ENCODE results near the gene KIRREL1. TPM values are rescaled to one million over a fixed set of nuclear protein-coding genes. Genes with fewer than 3 reads are reported as not detected.

Gene KIRREL1
- total RNA-seq, 1 donor = 174 TPM

GRCh38 chr1:158105352-158106095 is 112.1 kb downstream of the KIRREL1 start:
- Histone ChIP-seq H3K4me1 (ENCODE audit: insufficient read depth, low read length) (peaks cover 11% of the 10 kb centered on the region), H2AFZ (ENCODE audit: low read length) (no peak overlapping the region), H3K4me3 (ENCODE audit: insufficient read depth, low read length) (no peak overlapping the region), H3K27ac (ENCODE audit: low read depth, low read length) (no peak overlapping the region), H3K4me2 (ENCODE audit: insufficient read depth, low read length) (no peak overlapping the region), H3K79me2 (ENCODE audit: insufficient read depth, low read length) (no peaks in the 10 kb centered on the region), H3K27me3 (ENCODE audit: insufficient read depth, low read length) (peaks cover 13% of the 10 kb centered on the region), H3K9me3 (ENCODE audit: low read depth, low read length) (no peaks in the 10 kb centered on the region), H4K20me1 (ENCODE audit: insufficient read depth, low read length) (peaks cover 6% of the 10 kb centered on the region), H3K36me3 (ENCODE audit: insufficient read depth, low read length) (no peaks in the 10 kb centered on the region)
- no peak for TF ChIP-seq CTCF (IDR thresholded peaks at IDR 0.05; ENCODE audit: extremely low read depth, low read depth, low read length)
- DNase-seq (ENCODE audit: insufficient read length, low spot score, missing footprints) = no peak

GRCh38 chr1:158107916-158108315 is 114.5 kb downstream of the KIRREL1 start:
- no peak overlapping the region for H3K4me2 ChIP-seq (ENCODE audit: insufficient read depth, low read length)
- no peaks in the 10 kb centered on the region for H4K20me1 ChIP-seq (ENCODE audit: insufficient read depth, low read length)
- H3K27ac ChIP-seq (ENCODE audit: low read depth, low read length) = no peak overlapping the region
- no peak overlapping the region for H2AFZ ChIP-seq (ENCODE audit: low read length)
- H3K9me3 ChIP-seq (ENCODE audit: low read depth, low read length) = no peaks in the 10 kb centered on the region
- peaks cover 12% of the 10 kb centered on the region for H3K27me3 ChIP-seq (ENCODE audit: insufficient read depth, low read length)
- H3K4me3 ChIP-seq (ENCODE audit: insufficient read depth, low read length) = no peak overlapping the region
- TF ChIP-seq CTCF (IDR thresholded peaks at IDR 0.05; ENCODE audit: extremely low read depth, low read depth, low read length) = no peak
- peaks cover under 1% of the 10 kb centered on the region for H3K4me1 ChIP-seq (ENCODE audit: insufficient read depth, low read length)
- DNase-seq (ENCODE audit: insufficient read length, low spot score, missing footprints) = no peak
- H3K36me3 ChIP-seq (ENCODE audit: insufficient read depth, low read length) = no peaks in the 10 kb centered on the region
- no peaks in the 10 kb centered on the region for H3K79me2 ChIP-seq (ENCODE audit: insufficient read depth, low read length)

GRCh38 chr1:158112994-158113758 is 119.7 kb downstream of the KIRREL1 start:
- H3K27ac ChIP-seq (ENCODE audit: low read depth, low read length) = no peak overlapping the region
- H3K4me1 ChIP-seq (ENCODE audit: insufficient read depth, low read length) = peaks cover 4% of the 10 kb centered on the region
- peak; percentile 94 for DNase-seq (ENCODE audit: insufficient read length, low spot score, missing footprints)
- no peaks in the 10 kb centered on the region for H3K9me3 ChIP-seq (ENCODE audit: low read depth, low read length)
- no peaks in the 10 kb centered on the region for H3K36me3 ChIP-seq (ENCODE audit: insufficient read depth, low read length)
- peak; percentile 36 for TF ChIP-seq CTCF (IDR thresholded peaks at IDR 0.05; ENCODE audit: extremely low read depth, low read depth, low read length)
- no peaks in the 10 kb centered on the region for H3K79me2 ChIP-seq (ENCODE audit: insufficient read depth, low read length)
- H4K20me1 ChIP-seq (ENCODE audit: insufficient read depth, low read length) = no peaks in the 10 kb centered on the region
- peak overlapping the region; percentile 74 for H3K4me3 ChIP-seq (ENCODE audit: insufficient read depth, low read length)
- H2AFZ ChIP-seq (ENCODE audit: low read length) = peak overlapping the region; percentile 71
- H3K27me3 ChIP-seq (ENCODE audit: insufficient read depth, low read length) = peaks cover 2% of the 10 kb centered on the region
- peak overlapping the region; percentile 79 for H3K4me2 ChIP-seq (ENCODE audit: insufficient read depth, low read length)

GRCh38 chr1:158113759-158114127 is 120.3 kb downstream of the KIRREL1 start:
- Histone ChIP-seq H3K79me2 (ENCODE audit: insufficient read depth, low read length) (no peaks in the 10 kb centered on the region), H3K4me3 (ENCODE audit: insufficient read depth, low read length) (peak overlapping the region; percentile 74), H4K20me1 (ENCODE audit: insufficient read depth, low read length) (no peaks in the 10 kb centered on the region), H2AFZ (ENCODE audit: low read length) (peak overlapping the region; percentile 46), H3K4me2 (ENCODE audit: insufficient read depth, low read length) (peak overlapping the region; percentile 79), H3K9me3 (ENCODE audit: low read depth, low read length) (no peaks in the 10 kb centered on the region), H3K4me1 (ENCODE audit: insufficient read depth, low read length) (peaks cover 4% of the 10 kb centered on the region), H3K27ac (ENCODE audit: low read depth, low read length) (no peak overlapping the region), H3K36me3 (ENCODE audit: insufficient read depth, low read length) (no peaks in the 10 kb centered on the region), H3K27me3 (ENCODE audit: insufficient read depth, low read length) (peaks cover 2% of the 10 kb centered on the region)
- TF ChIP-seq CTCF (IDR thresholded peaks at IDR 0.05; ENCODE audit: extremely low read depth, low read depth, low read length) = no peak
- no peak for DNase-seq (ENCODE audit: insufficient read length, low spot score, missing footprints)
